Liver (tissue), 2 donors: ENCODE measurements around the gene NRG2.

Experiments used
- MAX ChIP-seq: IDR thresholded peaks from 2 replicates; pipeline ENCODE4 v1.6.1; 2016; ENCODE audit warnings: antibody characterized with exemption
- SP1 ChIP-seq: IDR thresholded peaks from 2 replicates; pipeline ENCODE4 v1.6.1; 2018; ENCODE audit warnings: antibody characterized with exemption, mild to moderate bottlenecking
- TAF1 ChIP-seq: conservative IDR thresholded peaks from 2 replicates; pipeline ENCODE4 v1.6.1; 2016; ENCODE audit warnings: antibody characterized with exemption, mild to moderate bottlenecking
- donor health status: healthy.

GRCh38 chr5:139851558-139851957 lies 191.5 kb downstream of the NRG2 start:
- TF ChIP-seq MAX: no peak
- no peak for TF ChIP-seq SP1
- no peak for TF ChIP-seq TAF1
